Smooth muscle cell (in vitro differentiated cells): ENCODE data around the gene ELAVL2. TPM values are rescaled to one million over a fixed set of nuclear protein-coding genes. Genes with fewer than 3 reads are reported as not detected.

ENCODE experiments used
- DNase-seq: peaks from one replicate; lab custom pipeline; 2025; ENCODE audit not compliant: unreplicated experiment; lab: John Stamatoyannopoulos, UW
- H2AFZ ChIP-seq: fragments of 200-600 bp; sonication (generic); 2 replicates; pipeline ENCODE4 v1.6.0; 2016; ENCODE audit warnings: antibody characterized with exemption, low read depth, mild to moderate bottlenecking
- H3F3A ChIP-seq: fragments of 200-600 bp; sonication (generic); 2 replicates; pipeline ENCODE4 v1.6.0; 2017; ENCODE audit warnings: antibody characterized with exemption, low read depth
- H3K27ac ChIP-seq: fragments of 200-600 bp; sonication (generic); 2 replicates; pipeline ENCODE4 v1.5.1; 2016; ENCODE audit warnings: low read depth, mild to moderate bottlenecking
- H3K27me3 ChIP-seq: fragments of 200-600 bp; sonication (generic); 2 replicates; pipeline ENCODE4 v1.6.1; 2016; ENCODE audit warnings: low read depth, mild to moderate bottlenecking
- H3K36me3 ChIP-seq: fragments of 200-600 bp; sonication (generic); 2 replicates; pipeline ENCODE4 v1.5.1; 2016; ENCODE audit warnings: low read depth
- H3K4me1 ChIP-seq: fragments of 200-600 bp; sonication (generic); 2 replicates; pipeline ENCODE4 v1.5.1; 2016; ENCODE audit warnings: low read depth
- H3K4me2 ChIP-seq: fragments of 200-600 bp; sonication (generic); 2 replicates; pipeline ENCODE4 v1.6.0; 2016; ENCODE audit warnings: mild to moderate bottlenecking
- H3K4me3 ChIP-seq: fragments of 200-600 bp; sonication (generic); 2 replicates; pipeline ENCODE4 v1.5.1; 2016; ENCODE audit warnings: mild to moderate bottlenecking
- H3K79me2 ChIP-seq: fragments of 200-600 bp; sonication (generic); 2 replicates; pipeline ENCODE4 v1.6.0; 2016; ENCODE audit warnings: low read depth, mild to moderate bottlenecking
- H3K9ac ChIP-seq: fragments of 200-600 bp; sonication (generic); 2 replicates; pipeline ENCODE4 v1.6.0; 2016; ENCODE audit warnings: low read depth
- H3K9me3 ChIP-seq: fragments of 200-600 bp; sonication (generic); replicated peaks from 2 replicates; pipeline ENCODE4 v1.5.1; 2016; ENCODE audit warnings: low read depth
- H4K20me1 ChIP-seq: fragments of 200-600 bp; sonication (generic); 2 replicates; pipeline ENCODE4 v1.6.0; 2016; ENCODE audit warnings: low read depth
- CTCF ChIP-seq: fragments of 200-600 bp; sonication (generic); IDR thresholded peaks from 2 replicates; pipeline ENCODE4 v1.5.1; 2017; ENCODE audit warnings: borderline replicate concordance, mild to moderate bottlenecking, antibody characterized with exemption; ENCODE audit not compliant: insufficient read depth, poor library complexity, severe bottlenecking
- WGBS: methylation state at CpG from one replicate; pipeline ENCODE4 v1.1.7; 2016; ENCODE audit warnings: low lambda C conversion rate; 5-methylcytosine and 5-hydroxymethylcytosine counted together
- polyA plus RNA-seq: library from polyadenylated mRNA; unstranded; fragments of >200 nt; fragmentation: Nextera tagmentation; extraction: Ambion mirVana; gene quantifications from 2 replicates; pipeline ENCODE4 v1.2.1, GENCODE V29; 2016
- total RNA-seq: library from RNA; depleted of rRNA; stranded (reverse); fragments of >200 nt; gene quantifications from 2 replicates; pipeline ENCODE4 v1.2.3, GENCODE V29; 2014

Gene ELAVL2
- total and polyA plus RNA-seq, 2 experiments from 2014 or later: 5.6 TPM; not detected in 1

- Histone ChIP-seq H3F3A (no peaks in the 10 kb centered on the region), H3K27me3 (no peaks in the 10 kb centered on the region), H3K36me3 (no peaks in the 10 kb centered on the region), H4K20me1 (no peaks in the 10 kb centered on the region), H3K9me3 (no peaks in the 10 kb centered on the region), H3K79me2 (no peaks in the 10 kb centered on the region), H3K27ac (no peak overlapping the region), H3K4me3 (no peak overlapping the region), H3K4me1 (peaks cover 4% of the 10 kb centered on the region), H3K9ac (no peak overlapping the region), H2AFZ (no peak overlapping the region), H3K4me2 (no peak overlapping the region)
- DNase-seq: no peak
- TF ChIP-seq CTCF: no peak
- 91% methylated on average over 3 of the region's 3 CpGs for WGBS
Observed at GRCh38 chr9:23764219-23764618, 61.8 kb downstream of the ELAVL2 start.

GRCh38 chr9:23754551-23754950, 71.5 kb downstream of the ELAVL2 start:
- H3K4me2 ChIP-seq: no peak overlapping the region

GRCh38 chr9:23752859-23753258, 73.2 kb downstream of the ELAVL2 start:
- Histone ChIP-seq H2AFZ (no peak overlapping the region), H3K4me2 (no peak overlapping the region), H3K9me3 (no peaks in the 10 kb centered on the region), H3F3A (no peaks in the 10 kb centered on the region), H3K4me1 (no peaks in the 10 kb centered on the region), H3K79me2 (no peaks in the 10 kb centered on the region), H3K27ac (no peak overlapping the region), H3K36me3 (no peaks in the 10 kb centered on the region), H3K9ac (no peak overlapping the region), H3K4me3 (no peak overlapping the region), H3K27me3 (no peaks in the 10 kb centered on the region), H4K20me1 (no peaks in the 10 kb centered on the region)
- TF ChIP-seq CTCF: no peak
- no peak for DNase-seq
- 87% methylated on average over 4 of the region's 4 CpGs for WGBS

More at GRCh38 chr9:23754551-23754950, 71.5 kb downstream of the ELAVL2 start:
- Histone ChIP-seq H3K9me3 (no peaks in the 10 kb centered on the region), H3K4me1 (no peaks in the 10 kb centered on the region), H4K20me1 (no peaks in the 10 kb centered on the region), H3K79me2 (no peaks in the 10 kb centered on the region), H3F3A (no peaks in the 10 kb centered on the region), H3K4me3 (no peak overlapping the region), H3K27ac (no peak overlapping the region), H2AFZ (no peak overlapping the region), H3K9ac (no peak overlapping the region), H3K36me3 (no peaks in the 10 kb centered on the region), H3K27me3 (no peaks in the 10 kb centered on the region)
- no peak for TF ChIP-seq CTCF
- no peak for DNase-seq
- WGBS: 90% methylated on average over 5 of the region's 5 CpGs

GRCh38 chr9:23751633-23752032, 74.4 kb downstream of the ELAVL2 start:
- Histone ChIP-seq H2AFZ (no peak overlapping the region), H3K9me3 (no peaks in the 10 kb centered on the region), H3K4me2 (no peak overlapping the region), H3K27ac (no peak overlapping the region), H3K27me3 (no peaks in the 10 kb centered on the region), H3K4me3 (no peak overlapping the region), H3K79me2 (no peaks in the 10 kb centered on the region), H3F3A (no peaks in the 10 kb centered on the region), H3K9ac (no peak overlapping the region), H4K20me1 (no peaks in the 10 kb centered on the region), H3K36me3 (no peaks in the 10 kb centered on the region), H3K4me1 (no peaks in the 10 kb centered on the region)
- DNase-seq: no peak
- WGBS: 95% methylated on average over 4 of the region's 4 CpGs
- TF ChIP-seq CTCF: no peak
